ENCODE data around the gene ALDH1A1. TPM values are rescaled to one million over a fixed set of nuclear protein-coding genes. Genes with fewer than 3 reads are reported as not detected.

Gene ALDH1A1
- 100 to 1,000 TPM; 185 to 235 TPM for total RNA-seq
- long read RNA-seq, donor 1, transcript ALDH1A1-201 (13 exons, 2,107 nt): major isoform, 80 of 104 reads
- long read RNA-seq, donor 1, partial matches to known transcripts: 20 of 104 reads
- long read RNA-seq, donor 1, other reads (novel, unspliced or antisense): 4 of 104 reads
- long read RNA-seq, donor 2, transcript ALDH1A1-201 (13 exons, 2,107 nt): major isoform, 426 of 486 reads
- long read RNA-seq, donor 2, partial matches to known transcripts: 45 of 486 reads
- long read RNA-seq, donor 2, other reads (novel, unspliced or antisense): 15 of 486 reads

DNA sequence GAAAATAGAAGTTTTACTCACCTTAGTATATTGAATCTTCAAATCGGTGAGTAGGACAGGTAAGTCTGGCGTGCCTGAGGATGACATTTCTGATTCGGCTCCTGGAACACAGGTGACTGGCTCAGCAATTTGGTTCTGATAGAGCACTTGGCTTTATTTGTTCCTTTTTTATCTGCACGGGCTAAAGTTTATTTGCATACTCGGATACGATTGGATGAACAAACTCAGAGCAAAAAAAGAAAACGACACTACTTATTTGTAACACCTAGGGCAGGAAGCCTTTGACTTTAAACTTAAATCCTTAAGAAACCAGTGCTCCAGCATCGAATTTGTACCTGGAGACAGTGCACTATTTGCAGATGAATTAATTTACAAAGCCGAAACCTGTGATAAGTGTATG is at the start of gene ALDH1A1:
ALDH1A1 (minus strand) TSS at position 140 of the 400 bp plus-strand sequence; CDS start at position 87, 53 bp downstream.
- no peak for DNase-seq (ENCODE audit: low spot score)
- intact Hi-C loops (cut with DNase I): no loop called here

DNA sequence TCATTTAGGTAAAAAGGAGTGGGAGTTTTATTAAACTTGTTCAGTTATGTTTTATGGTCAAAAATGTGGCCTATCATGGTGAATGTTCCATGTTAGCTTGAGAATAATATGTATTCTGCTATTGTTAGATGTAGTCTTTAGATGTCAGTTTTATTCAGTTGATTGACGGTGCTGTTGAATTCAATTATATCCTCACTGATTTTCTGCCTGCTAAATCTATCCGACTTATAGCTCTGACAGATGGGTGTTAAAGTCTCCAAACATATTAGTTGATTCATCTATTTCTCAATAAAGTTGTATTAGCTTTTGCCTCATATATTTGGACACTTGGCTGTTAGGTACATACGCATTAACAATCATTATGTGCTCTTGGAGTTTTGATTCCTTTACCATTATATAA is 49.0 kb upstream of the ALDH1A1 start:
- intact Hi-C loops (cut with DNase I): no loop called here
- no peak for DNase-seq (ENCODE audit: low spot score)

DNA sequence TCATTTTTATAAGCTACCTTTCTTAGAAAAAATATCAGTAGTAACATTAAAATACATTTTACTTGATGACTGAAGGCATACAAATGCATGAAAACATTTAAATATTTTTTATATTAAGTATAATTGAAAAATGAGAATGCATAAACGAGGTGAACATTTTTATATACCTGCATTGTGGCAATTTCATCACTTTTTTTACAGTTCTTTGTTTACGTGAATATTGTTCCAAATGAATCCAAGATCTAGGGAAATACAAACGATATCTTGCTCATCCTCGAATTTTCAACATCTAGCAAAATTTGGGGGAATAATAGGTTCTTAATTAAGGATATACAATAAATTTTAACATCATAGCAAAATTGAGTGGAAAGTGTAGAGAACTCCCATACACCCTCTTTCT is 45.5 kb upstream of the ALDH1A1 start:
- intact Hi-C loops (cut with DNase I): no loop called here
- DNase-seq (ENCODE audit: low spot score): no peak

DNA sequence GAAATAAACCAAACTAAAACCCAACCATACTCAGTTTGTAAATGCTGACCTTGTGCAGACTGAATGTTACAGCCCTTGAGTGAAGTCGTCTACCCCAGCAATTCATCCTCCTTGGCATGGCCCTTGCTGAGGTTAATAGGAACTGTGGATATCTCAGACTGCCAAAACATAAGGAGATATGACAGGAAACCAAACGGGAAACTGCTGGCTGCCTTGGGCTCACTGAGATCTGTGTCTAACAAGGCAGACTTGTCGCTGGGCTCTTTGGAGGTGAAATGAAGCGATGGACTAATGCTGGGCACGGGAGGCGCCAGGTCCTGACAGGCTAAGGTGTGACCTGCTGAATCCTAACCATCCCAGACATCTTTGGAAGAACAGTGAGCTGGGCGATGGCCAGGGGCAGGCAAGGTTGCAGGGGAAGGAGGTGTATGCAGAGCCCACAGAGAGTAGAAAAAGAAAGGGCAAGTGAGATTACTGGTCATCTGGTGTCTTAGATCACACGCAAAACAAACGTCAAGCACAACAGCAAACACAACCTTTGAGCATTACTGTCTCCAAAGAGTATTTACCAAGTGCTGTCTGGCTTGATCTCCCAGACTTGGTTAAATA is 44.6 kb upstream of the ALDH1A1 start:
- intact Hi-C loops (cut with DNase I): no loop called here
- DNase-seq (ENCODE audit: low spot score): no peak

DNA sequence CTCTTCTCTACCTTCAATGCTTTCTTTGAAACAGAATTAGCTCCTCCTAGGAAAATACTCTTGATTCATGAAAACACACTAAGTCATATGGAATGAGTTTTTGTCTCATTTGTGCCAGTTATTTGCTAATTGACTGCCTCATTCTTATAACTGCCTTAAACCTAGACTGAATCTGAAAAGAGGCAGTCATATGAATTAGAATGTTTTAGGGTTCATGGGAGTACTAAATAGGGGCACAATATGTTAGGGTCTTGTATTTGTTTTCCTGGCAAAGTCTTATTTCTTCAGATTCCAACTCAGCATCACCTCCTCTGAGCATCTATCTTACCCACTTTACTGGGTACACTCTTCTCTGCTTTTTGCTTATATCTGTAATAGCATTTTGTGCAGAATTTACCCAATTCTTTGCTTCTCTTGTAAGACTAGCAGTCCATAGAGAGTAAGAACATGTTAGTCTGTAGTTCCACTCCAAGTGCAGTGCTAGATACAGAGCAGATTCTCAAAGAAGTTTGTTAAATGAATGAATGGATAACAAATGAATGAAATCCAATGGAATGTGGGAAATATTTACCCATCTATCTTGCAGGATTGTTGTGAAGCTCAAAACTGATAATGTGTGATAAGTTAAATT is 43.9 kb upstream of the ALDH1A1 start:
- intact Hi-C loops (cut with DNase I): no loop called here
- no peak for DNase-seq (ENCODE audit: low spot score)

DNA sequence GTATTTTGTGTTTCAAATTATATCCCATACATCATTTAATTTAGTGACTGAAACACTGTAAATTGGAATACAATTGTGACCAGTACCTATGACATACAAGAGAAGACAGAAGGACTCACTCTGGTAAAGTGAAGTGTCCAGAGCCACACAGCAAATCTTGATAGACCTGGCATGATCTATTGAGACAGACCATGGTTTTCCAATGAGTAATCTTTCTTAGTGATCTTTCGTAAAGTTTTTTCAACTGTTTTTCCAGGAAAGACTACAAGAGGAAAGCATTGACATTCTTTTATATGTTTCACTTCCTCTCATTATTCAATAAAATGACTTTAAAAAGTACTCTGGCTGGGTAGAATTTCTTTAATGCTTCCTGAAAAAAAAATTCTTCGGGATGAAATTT is 43.3 kb upstream of the ALDH1A1 start:
- no peak for DNase-seq (ENCODE audit: low spot score)
- intact Hi-C loops (cut with DNase I): no loop called here

DNA sequence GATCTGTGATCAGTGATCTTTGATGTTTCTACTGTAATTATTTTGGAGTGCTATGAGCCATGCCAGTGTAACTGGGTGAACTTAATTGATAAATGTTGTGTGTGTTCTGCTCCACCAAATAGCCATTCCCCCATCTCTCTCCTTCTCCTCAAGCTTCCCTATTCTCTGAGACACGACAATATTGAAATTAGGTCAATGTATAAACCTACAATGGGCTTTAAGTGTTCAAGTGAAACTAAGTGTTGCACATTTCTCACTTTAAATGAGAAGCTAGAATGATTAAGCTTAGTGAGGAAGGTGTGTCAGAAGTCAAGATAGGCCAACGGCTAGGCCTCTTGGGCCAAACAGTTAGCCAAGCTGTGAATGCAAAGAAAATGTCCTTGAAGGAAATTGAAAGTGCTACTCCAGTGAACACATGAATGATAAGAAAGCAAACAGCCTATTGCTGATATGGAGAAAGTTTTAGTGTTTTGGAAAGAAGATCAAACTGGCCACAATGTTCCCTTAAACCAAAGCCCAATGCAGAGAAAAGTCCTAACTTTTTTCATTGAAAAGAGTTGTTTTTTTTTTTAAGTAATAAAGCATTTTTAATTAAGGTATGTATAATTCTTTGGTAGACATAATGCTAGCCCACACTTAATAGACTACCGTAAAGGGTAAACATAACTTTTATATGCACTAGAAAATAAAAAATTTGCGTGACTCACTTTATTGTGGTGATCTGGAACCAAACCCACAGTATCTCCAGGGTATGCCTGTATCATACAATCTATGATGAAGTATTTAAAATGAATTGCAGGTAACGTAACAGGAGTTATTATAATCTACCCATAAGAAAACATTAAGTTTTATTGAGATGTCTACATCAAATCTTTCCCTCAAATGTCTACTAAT is 42.5 kb upstream of the ALDH1A1 start:
- intact Hi-C loops (cut with DNase I): no loop called here
- no peak for DNase-seq (ENCODE audit: low spot score)

DNA sequence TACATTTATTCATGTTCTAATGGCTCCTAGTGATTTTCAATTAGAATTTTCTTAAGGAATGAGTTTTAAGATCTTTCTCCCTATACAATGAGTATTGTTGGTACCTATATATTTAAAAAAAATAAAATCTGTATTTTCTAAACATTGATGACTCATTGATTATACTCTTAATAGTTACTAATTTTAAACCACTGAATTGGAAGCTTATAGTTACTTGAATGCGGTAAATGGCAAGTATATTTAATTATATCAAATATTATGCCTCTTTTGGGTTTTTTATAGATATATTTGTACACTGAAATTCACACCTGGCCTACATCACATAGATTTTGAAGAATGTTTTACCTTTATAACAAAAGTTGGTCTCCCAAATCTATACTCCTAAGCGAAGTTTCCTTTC is 38.9 kb upstream of the ALDH1A1 start:
- intact Hi-C loops (cut with DNase I): no loop called here
- no peak for DNase-seq (ENCODE audit: low spot score)

DNA sequence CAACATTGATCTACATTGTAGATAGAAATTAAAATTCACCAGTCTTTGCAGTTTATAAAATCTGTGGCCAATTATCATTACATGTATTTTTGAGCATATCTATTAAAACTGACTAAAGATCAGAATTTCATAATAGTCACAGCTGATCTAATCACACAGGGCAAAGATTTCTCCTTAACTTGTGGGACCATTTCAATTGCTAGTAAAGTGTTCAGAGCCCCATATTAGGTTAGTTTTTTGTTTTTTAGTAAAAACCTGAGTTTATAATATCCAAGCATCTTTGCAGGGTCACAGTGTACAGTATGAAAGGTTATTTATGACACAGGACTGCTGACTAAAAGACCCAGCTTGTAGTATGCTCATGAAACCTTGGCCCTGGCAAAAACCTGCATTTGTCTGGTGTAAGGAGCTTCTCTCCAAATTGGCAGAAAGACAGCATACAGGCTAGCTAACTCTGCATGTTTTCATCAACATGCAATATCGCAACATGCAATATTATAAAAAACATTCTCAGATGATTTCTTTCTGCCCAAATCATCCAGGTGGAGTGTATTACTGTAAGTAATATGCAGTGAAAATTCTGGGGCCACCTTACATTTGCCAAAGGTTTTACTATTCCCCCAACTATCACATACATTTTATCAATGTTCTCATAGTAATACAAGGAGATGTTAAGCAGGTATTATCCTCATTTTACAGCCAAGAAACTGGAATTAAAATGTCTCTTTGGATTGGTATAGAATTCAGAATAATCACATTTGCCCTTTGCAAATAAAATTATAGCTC is 37.7 kb upstream of the ALDH1A1 start:
- no peak for DNase-seq (ENCODE audit: low spot score)
- intact Hi-C loops (cut with DNase I): no loop called here

DNA sequence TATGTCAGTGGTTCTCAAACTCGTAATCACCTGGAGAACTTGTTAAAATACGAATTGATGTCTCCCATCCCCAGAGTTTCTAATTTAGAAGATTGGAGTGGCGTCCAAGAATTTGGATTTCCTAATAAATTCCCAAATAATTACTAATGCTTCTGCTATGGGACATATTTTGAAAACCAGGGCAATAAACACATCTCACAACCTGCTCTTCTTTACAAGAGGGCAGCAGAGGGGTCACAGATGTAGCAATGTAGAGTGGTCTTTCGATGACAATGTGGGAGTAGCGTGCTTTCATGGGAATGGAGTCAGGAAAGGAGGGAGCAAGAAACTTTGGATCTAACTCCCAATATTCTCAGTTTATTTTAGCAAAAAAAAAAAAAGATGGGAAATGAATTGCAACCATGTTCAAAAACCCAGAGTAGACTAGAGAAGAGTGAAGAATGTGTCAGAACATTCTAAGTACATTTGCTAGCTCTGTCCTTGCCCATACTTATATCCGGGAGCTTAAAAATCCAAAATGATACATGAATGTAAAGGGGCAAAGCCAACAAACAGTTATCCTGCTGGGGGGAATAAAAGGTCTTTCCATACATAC is 33.8 kb upstream of the ALDH1A1 start:
- intact Hi-C loops (cut with DNase I): no loop called here
- DNase-seq (ENCODE audit: low spot score): no peak

DNA sequence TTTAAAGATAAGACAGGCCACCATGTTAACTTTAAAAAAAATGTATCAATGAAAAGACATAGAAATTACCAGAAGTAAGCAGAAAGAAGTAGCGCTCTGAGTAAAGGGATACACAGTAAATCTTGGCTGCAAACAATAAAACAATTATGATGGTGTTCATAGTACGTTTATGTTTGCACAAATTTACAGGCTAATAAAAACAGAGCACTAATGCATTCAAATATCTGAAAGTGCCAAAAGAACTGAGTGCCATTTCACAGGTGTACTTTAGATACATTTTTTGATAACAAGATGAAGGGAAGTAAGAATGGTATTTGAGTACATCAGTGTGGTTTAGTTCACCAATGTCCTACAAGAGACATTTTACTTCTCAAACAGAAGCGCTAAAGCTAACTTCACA is 32.9 kb upstream of the ALDH1A1 start:
- DNase-seq (ENCODE audit: low spot score): no peak
- intact Hi-C loops (cut with DNase I): no loop called here

DNA sequence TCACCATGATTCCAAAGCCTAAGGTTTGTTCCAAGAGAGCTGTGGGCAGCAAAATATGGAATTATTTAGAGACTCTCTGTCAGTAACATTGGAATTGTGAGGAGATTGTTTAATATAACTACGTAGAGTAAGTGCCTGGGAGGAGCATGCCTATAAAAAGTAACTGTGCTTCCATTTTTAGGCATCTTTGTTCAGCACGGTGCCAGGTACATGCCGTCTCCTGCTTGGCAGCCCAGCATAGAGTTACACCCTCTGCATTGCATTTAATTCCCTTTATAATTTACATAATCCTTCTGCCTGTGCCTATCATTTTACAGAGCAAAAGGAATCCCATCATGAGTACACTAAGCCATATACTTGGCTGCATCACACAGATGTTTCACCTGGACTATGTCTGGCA is 32.1 kb upstream of the ALDH1A1 start:
- no peak for DNase-seq (ENCODE audit: low spot score)
- intact Hi-C loops (cut with DNase I): no loop called here

DNA sequence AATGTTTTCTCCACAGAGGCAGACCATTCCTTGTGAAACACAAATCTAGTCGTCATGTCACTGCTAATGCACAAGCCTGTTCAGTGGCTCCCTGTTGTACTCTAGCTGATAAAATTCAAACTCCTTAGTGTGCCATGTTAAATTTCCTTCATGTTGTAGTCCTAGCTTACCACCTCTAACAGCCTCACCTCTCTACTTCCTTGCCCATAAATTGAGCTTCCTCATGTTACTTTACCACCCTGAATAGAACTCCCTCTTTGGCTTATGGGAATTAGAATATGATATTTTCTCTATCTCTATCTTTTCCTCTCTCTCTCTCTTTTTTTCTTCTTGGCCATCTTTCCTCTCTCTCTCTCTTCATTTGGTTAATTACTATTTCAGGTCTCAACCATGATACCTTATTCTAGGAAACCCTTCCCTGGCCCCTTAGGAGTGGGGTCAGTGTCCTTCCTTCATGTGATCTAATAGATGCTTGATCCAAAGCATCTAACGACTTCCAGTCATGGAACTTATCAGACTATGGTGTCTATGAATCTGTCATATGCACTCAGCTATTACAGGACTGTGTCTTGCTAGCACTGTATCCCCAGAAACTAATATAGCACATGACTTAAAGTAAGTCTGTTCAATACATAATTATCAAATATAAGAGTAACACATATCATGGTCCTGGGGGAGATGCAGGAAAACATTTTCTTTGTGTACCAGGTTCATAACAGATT is 31.5 kb upstream of the ALDH1A1 start:
- intact Hi-C loops (cut with DNase I): no loop called here

DNA sequence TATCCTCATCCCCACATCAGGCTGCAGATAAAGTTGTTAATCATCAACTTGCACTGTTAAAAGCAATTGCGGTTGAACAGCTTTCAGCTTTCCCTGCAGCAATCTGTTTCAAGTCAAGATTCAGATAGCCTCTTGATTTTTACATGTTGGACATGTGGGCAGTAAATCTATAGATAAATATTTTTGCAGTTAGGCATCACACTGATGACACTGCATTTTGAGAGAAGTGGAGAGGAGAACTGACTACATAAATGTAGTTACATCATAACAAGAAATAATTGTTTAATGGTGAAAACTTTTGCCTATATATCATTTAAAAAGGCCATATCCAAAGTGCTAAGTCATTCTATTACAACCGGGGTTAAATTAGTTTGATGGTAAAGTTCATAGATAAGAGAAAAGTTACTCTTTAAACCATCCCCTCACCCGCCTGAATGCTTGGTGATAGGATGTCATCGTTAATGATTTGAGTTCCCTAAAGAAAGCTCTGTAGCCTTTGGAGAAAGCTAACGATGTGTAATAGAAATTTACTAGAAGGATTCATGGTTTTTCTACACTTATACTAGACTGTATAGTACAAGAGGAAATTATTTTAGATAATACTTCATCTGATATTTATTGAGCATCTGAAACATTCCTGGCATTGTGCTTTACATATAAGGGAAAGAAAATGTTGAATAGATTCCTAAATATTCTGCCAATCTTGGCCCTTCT is 30.8 kb upstream of the ALDH1A1 start:
- intact Hi-C loops (cut with DNase I): no loop called here
- no peak for DNase-seq (ENCODE audit: low spot score)

More for the DNA sequence above, 31.5 kb upstream of the ALDH1A1 start:
- DNase-seq (ENCODE audit: low spot score): no peak

DNA sequence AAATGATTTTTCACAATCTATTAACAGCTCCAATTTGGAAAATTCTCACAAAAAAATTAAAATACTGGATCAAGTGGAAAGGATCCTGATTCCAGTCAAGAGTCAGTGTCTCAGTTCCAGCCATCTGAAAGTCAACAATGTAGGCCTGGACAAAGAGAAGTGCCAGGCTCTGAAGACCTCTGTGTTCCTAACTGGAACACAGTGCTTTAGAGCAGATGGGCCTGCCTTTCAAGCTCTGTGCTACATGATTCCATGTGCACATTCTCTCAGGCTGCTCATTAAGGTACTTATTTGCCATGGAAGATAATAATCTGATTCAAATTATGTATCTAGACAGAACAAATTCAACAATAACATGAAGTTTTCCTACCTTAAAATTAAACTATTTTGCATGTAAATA is 30.2 kb upstream of the ALDH1A1 start:
- DNase-seq (ENCODE audit: low spot score): no peak
- intact Hi-C loops (cut with DNase I): no loop called here

DNA sequence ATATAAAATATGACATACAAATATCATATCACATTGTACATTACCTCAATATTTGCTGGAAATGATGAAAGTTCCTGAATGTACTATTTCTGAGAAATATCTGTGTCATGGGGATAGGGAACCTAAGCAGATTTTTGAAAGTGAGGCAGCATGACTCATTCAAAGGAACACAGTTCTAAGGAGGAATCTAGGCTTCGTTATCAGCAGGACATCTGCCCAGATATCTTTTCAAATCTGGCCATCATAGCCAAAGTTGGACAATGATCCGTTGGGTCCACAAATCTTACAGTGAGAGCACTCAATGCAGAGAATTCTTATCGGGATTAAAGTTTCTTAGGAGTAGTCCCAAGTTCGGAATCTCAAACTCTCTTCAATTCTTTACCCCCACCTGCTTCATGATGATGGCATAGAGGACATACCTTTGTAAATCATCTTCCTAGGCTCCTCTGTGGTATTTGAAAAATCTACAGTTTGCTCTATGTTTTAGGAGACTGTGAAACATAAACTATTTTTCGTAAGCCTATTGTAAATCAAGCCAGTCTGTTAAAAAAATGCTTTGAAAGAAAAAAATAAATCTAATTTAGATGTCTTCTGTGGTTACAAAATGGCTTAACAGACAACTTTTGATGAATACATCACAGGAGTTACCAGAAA is 29.4 kb upstream of the ALDH1A1 start:
- no peak for DNase-seq (ENCODE audit: low spot score)
- intact Hi-C loops (cut with DNase I): no loop called here

DNA sequence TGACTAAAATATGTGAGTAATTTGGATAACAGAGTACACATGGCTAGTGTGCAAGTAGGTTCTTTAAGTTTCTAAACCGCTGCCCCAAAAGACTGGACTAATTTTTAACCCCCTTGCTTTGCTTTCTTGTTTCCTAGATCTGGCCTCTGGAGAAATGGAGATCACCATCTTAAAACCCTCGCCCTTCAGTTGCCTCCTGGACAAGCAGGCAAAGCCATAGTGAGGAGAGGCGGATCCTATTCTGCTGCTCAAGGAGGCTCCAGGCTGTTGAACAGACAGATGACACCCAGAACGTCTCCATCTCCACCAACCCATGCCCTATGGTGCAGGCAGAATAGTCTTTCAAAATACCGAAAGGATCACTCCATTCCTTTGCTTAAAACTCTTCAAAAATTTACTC is 28.6 kb upstream of the ALDH1A1 start:
- no peak for DNase-seq (ENCODE audit: low spot score)
- intact Hi-C loops (cut with DNase I): no loop called here
